Measurements from ENCODE around the gene KRTAP2-2. TPM values are rescaled to one million over a fixed set of nuclear protein-coding genes. Genes with fewer than 3 reads are reported as not detected.

Gene KRTAP2-2
- total RNA-seq, 1 donor from 2014 or later = not detected

DNA sequence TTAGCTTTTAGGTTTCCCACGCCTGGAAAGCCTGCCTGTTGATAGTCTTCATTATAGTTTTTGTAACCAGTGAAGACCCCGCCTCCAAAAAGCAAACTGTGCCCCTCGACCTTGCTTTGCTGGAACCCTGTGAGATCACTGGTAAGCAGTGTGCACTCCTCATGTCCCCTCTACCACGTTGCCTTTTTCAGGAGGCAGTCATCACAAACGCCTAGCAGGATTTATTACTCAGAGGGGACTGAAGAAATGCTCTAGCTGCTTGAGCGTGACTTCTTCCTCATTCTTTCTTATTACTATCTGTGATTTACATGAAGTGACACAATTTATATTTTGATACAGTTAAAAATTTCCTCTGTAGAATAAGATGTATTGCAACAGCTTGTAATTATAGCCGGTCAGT is 39.6 kb downstream of the KRTAP2-2 start:
- no peak for TF ChIP-seq CTCF (IDR thresholded peaks at IDR 0.05; ENCODE audit: partially characterized antibody, unreplicated experiment)
- Mint-ChIP-seq H3K36me3 (ENCODE audit: unreplicated experiment) (no peaks in the 10 kb centered on the region), H3K9me3 (ENCODE audit: unreplicated experiment) (peaks cover 2% of the 10 kb centered on the region), H3K4me3 (ENCODE audit: unreplicated experiment) (no peak overlapping the region), H3K27ac (ENCODE audit: unreplicated experiment) (no peak overlapping the region), H3K27me3 (ENCODE audit: unreplicated experiment) (peaks cover 3% of the 10 kb centered on the region), H3K4me1 (ENCODE audit: low read depth, unreplicated experiment) (peaks cover 7% of the 10 kb centered on the region)
- DNase-seq = no peak

DNA sequence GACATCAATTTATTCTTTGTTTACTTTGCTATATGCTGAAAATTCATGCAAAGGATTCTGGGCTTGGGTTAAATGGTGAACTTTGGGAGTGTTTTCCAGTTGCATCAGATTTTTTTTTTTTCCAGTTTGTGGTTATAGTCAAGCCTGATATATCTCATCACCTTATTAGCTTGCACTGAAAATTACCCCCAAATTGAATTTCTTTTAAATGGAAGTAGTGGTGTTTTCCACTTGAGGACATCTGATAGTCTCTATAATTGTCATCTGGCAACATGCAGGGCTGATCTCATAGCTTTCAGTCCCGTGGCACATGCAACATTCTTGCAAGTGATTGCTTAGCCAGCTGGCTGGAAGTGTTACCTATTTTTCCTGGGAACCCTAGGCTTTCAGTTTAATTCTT is 41.4 kb downstream of the KRTAP2-2 start:
- TF ChIP-seq CTCF (IDR thresholded peaks at IDR 0.05; ENCODE audit: partially characterized antibody, unreplicated experiment) = no peak
- H3K9me3 Mint-ChIP-seq (ENCODE audit: unreplicated experiment) = peaks cover 4% of the 10 kb centered on the region
- H3K4me3 Mint-ChIP-seq (ENCODE audit: unreplicated experiment) = no peak overlapping the region
- H3K36me3 Mint-ChIP-seq (ENCODE audit: unreplicated experiment) = no peaks in the 10 kb centered on the region
- peaks cover 14% of the 10 kb centered on the region for H3K4me1 Mint-ChIP-seq (ENCODE audit: low read depth, unreplicated experiment)
- DNase-seq = no peak
- peaks cover 7% of the 10 kb centered on the region for H3K27me3 Mint-ChIP-seq (ENCODE audit: unreplicated experiment)
- peak overlapping the region; percentile 37 for H3K27ac Mint-ChIP-seq (ENCODE audit: unreplicated experiment)

DNA sequence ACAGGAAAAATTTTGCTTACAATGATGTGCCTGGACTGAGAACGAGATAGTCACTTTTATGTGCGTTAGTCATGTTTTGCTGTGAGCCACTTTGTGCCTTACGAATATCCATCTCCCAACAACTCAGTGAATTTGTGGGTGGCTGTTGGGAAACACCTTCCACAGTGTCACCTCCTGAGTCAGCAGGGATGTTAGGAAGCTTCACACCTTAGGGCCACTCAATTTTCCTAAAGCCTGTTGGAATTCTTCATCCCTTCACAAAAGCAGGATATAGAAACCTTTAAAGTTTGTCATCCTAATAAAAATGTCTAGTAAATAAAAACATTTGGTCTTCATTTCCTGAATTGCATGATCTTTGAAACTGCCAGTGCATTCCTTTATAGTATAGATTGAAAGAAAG is 41.8 kb downstream of the KRTAP2-2 start:
- H3K36me3 Mint-ChIP-seq (ENCODE audit: unreplicated experiment) = no peaks in the 10 kb centered on the region
- H3K4me1 Mint-ChIP-seq (ENCODE audit: low read depth, unreplicated experiment) = peaks cover 17% of the 10 kb centered on the region

GRCh38 chr17:41012326-41013120 is 42.5 kb downstream of the KRTAP2-2 start:
- Mint-ChIP-seq H3K4me3 (ENCODE audit: unreplicated experiment) (no peak overlapping the region), H3K27ac (ENCODE audit: unreplicated experiment) (no peak overlapping the region), H3K4me1 (ENCODE audit: low read depth, unreplicated experiment) (peaks cover 17% of the 10 kb centered on the region), H3K27me3 (ENCODE audit: unreplicated experiment) (peaks cover 8% of the 10 kb centered on the region), H3K9me3 (ENCODE audit: unreplicated experiment) (peaks cover 6% of the 10 kb centered on the region), H3K36me3 (ENCODE audit: unreplicated experiment) (no peaks in the 10 kb centered on the region)
- no peak for TF ChIP-seq CTCF (IDR thresholded peaks at IDR 0.05; ENCODE audit: partially characterized antibody, unreplicated experiment)
- DNase-seq = no peak

More for the DNA sequence above, 41.8 kb downstream of the KRTAP2-2 start:
- Mint-ChIP-seq H3K27me3 (ENCODE audit: unreplicated experiment) (peaks cover 8% of the 10 kb centered on the region), H3K9me3 (ENCODE audit: unreplicated experiment) (peaks cover 6% of the 10 kb centered on the region), H3K27ac (ENCODE audit: unreplicated experiment) (no peak overlapping the region), H3K4me3 (ENCODE audit: unreplicated experiment) (no peak overlapping the region)
- no peak for DNase-seq
- TF ChIP-seq CTCF (IDR thresholded peaks at IDR 0.05; ENCODE audit: partially characterized antibody, unreplicated experiment) = no peak

DNA sequence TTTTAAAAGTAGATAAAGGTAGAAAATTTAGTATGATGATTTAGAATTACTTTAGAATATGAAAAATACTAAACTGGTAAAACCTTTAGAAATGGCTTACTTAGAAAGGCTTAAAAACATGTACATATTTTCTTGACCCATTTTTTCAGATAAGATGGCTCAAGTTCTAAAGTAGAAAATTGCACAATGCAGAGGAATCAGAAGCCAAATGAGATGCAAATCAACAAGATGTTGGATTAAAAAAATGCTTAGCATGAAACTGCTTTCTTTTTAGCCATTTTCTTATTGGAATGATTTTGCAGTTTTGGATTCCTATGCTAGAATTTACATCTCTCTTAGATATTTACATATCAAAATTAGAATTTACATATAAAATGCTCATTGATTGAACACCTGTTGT is 44.6 kb downstream of the KRTAP2-2 start:
- Mint-ChIP-seq H3K27me3 (ENCODE audit: unreplicated experiment) (peaks cover 8% of the 10 kb centered on the region), H3K9me3 (ENCODE audit: unreplicated experiment) (peaks cover 6% of the 10 kb centered on the region), H3K36me3 (ENCODE audit: unreplicated experiment) (no peaks in the 10 kb centered on the region), H3K27ac (ENCODE audit: unreplicated experiment) (no peak overlapping the region), H3K4me1 (ENCODE audit: low read depth, unreplicated experiment) (peaks cover 17% of the 10 kb centered on the region), H3K4me3 (ENCODE audit: unreplicated experiment) (no peak overlapping the region)
- DNase-seq = no peak
- no peak for TF ChIP-seq CTCF (IDR thresholded peaks at IDR 0.05; ENCODE audit: partially characterized antibody, unreplicated experiment)

Measured in glutamatergic neuron (in vitro differentiated cells).